Measurements from ENCODE around the gene PPP1R14B.

DNA sequence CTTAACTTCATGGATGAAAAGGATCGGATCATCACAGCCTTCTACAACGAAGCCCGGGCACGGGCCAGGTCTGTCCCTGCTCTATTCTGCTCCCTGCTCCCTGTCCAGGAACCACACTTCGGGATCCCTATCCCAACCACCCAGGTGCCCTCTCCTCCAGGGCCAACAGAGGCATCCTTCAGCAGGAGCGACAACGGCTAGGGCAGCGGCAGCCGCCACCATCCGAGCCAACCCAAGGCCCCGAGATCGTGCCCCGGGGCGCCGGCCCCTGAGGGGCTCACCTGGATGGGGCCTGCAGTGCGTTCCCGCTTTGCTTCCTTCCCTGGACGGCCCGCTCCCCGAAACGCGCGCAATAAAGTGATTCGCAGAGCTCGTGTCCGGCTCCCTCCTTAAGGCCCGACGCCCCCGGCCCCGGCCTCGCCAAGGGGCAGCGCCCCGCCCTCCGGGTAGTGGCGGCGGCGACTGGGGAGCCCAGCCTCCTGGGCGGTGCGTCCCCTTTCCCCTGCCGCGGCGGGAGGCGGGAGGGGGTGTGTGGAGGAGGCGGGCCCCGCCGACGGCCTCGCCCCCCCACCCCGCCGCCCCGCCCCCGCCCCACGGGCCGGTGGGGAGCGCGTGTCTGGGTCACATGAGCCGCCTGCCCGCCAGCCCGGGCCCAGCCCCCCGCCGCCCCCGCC lies 12.7 kb downstream of the PPP1R14B start, which contains the start of gene VEGFB:
- TF ChIP-seq, protein P1, sequence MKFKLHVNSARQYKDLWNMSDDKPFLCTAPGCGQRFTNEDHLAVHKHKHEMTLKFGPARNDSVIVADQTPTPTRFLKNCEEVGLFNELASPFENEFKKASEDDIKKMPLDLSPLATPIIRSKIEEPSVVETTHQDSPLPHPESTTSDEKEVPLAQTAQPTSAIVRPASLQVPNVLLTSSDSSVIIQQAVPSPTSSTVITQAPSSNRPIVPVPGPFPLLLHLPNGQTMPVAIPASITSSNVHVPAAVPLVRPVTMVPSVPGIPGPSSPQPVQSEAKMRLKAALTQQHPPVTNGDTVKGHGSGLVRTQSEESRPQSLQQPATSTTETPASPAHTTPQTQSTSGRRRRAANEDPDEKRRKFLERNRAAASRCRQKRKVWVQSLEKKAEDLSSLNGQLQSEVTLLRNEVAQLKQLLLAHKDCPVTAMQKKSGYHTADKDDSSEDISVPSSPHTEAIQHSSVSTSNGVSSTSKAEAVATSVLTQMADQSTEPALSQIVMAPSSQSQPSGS (CRISPR knock-in tag; IDR thresholded peaks at IDR 0.05), result no peak
- TF ChIP-seq, protein P2, sequence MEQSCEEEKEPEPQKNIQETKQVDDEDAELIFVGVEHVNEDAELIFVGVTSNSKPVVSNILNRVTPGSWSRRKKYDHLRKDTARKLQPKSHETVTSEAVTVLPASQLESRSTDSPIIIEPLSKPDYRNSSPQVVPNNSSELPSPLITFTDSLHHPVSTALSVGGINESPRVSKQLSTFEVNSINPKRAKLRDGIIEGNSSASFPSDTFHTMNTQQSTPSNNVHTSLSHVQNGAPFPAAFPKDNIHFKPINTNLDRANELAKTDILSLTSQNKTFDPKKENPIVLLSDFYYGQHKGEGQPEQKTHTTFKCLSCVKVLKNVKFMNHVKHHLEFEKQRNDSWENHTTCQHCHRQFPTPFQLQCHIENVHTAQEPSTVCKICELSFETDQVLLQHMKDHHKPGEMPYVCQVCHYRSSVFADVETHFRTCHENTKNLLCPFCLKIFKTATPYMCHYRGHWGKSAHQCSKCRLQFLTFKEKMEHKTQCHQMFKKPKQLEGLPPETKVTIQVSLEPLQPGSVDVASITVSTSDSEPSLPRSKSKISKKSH (CRISPR knock-in tag; IDR thresholded peaks at IDR 0.05; ENCODE audit: borderline replicate concordance), result no peak
- no peak for TF ChIP-seq RXRA (CRISPR knock-in tag; IDR thresholded peaks at IDR 0.05)
- no peak for TF ChIP-seq ZBTB7A (CRISPR knock-in tag; IDR thresholded peaks at IDR 0.05)
- no peak for TF ChIP-seq ZNF230 (CRISPR knock-in tag; IDR thresholded peaks at IDR 0.05)
- TF ChIP-seq RAD51 (IDR thresholded peaks at IDR 0.05; ENCODE audit: borderline replicate concordance), result no peak
- no peak for TF ChIP-seq ZNF224 (CRISPR knock-in tag; IDR thresholded peaks at IDR 0.05)
- no peak for TF ChIP-seq ZNF530 (CRISPR knock-in tag; IDR thresholded peaks at IDR 0.05; ENCODE audit: low read depth)
- no peak for TF ChIP-seq TBL1XR1 (IDR thresholded peaks at IDR 0.05; ENCODE audit: borderline replicate concordance, low read length, partially characterized antibody)
- no peak for TF ChIP-seq EZH2 (conservative IDR thresholded peaks at IDR 0.05; ENCODE audit: low read depth, low read length)

All from HepG2 (cell line).